DMS 273 treated with DMSO at 0.1 percent for 48 hours (cell line): ENCODE data around the gene CEBPA.
"Not testable (repeated sequence)": the region's sequence is repeated elsewhere in the genome, so short reads cannot be mapped to it uniquely, and the experiment has no call there.

Source experiments
- DNase-seq: peaks from one replicate; lab custom pipeline; 2025; lab: John Stamatoyannopoulos, UW

CEBPA gene

DNA sequence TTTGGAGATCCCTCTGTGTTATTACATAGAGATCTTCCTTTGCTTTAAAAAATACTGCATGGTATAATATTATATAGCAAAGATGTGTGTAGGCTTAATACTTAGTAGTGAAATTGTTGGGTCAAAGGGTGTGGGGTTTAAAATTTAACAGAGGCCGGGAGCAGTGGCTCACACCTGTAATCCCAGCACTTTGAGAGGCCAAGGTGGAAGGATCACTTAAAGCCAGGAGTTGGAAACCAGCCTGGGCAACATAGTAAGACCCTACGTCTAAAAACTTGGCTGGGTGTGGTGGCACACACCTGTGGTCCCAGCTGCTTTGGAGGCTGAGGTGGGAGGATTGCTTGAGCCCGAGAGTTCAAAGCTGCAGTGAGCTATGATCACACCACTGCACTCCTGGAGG, 22.3 kb upstream of the CEBPA start:
- no peak for DNase-seq

DNA sequence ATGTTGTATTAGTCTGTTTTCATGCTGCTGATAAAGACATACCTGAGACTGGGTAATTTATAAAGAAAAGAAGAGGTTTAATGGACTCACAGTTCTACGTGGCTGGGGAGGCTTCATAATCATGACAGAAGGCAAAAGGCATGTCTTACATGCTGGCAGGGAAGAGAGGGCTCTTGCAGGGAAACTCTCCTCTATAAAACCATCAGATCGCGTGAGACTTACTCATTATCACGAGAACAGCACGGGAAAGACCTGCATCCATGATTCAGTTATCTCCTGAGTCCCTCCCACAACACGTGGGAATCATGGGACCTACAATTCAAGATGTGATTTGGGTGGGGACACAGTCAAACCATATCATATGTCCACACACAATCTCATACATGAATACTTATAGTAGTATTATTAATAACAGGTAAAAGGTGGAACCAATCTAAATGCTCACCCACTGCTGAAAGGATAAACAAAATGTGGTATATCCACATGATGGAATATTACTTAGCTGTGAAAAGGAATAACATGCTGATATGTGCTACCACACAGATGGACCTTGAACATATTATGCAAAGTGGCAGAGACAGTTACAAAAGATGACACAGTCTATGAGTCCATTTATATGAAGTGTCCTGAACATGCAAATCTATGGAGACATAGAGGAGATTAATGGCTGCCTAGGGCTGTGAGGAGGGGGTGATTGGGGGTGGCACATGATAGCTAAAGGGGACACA, 20.9 kb upstream of the CEBPA start:
- DNase-seq, result no peak

DNA sequence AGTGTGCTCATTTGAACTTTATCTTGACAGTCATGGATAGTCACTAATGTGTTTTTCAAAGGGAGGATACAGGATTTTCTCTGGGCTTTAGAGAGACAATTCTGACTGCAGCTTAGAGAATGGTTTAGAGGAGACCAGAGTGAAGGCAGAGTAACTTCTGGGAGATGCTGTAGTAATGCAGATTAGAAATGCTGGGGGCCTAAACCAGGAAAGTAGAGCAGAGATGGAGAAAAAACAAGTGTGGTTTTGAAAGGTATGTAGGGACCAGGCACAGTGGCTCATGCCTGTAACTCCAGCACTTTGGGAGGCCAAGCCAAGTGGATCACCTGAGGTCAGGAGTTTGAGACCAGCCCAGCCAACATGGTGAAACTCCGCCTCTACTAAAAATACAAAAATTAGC, 18.3 kb upstream of the CEBPA start:
- no peak for DNase-seq

- DNase-seq, result not testable (repeated sequence)
These were observed 15.7 kb upstream of the CEBPA start for GRCh38 chr19:33317991-33318390.

- DNase-seq, result no peak
These were observed 15.2 kb upstream of the CEBPA start for GRCh38 chr19:33317517-33317916.

GRCh38 chr19:33316541-33317264, 14.4 kb upstream of the CEBPA start:
- no peak for DNase-seq

DNA sequence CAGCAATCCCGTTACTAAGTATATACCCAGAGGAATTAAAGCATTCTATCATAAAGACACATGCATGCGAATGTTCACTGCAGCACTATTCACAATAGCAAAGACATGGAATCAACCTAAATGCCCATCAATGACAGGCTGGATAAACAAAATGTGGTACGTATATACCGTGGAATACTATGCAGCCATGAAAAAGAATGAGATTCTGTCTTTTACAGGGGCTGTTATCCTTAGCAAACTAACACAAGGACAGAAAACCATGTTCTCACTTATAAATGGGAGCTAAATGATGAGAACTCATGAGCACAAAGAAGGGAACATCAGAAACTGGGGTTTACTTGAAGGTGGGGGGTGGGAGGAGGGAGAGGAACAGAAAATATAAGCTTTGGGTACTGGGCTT, 10.5 kb upstream of the CEBPA start:
- not testable (repeated sequence) for DNase-seq

DNA sequence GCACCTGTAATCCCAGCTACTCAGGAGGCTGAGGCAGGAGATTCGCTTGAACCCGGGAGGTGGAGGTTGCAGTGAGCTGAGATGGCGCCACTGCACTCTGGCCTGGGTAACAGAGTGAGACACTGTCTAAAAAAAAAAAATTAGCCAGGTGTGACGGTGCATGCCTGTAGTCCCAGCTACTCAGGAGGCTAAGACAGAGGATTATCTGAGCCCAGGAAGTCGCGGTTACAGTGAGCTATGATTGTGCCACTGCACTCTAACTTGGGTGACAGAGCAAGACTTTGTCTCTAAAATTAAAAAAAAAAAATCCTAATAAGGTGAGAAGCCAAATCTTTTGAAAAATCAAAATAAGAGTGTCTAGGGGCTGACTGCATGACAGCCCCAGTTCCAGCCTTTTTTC, 9.7 kb upstream of the CEBPA start:
- no peak for DNase-seq

- DNase-seq, result no peak
These were observed 9.0 kb upstream of the CEBPA start for GRCh38 chr19:33311326-33311682.

- DNase-seq, result no peak
These were observed 8.4 kb upstream of the CEBPA start for GRCh38 chr19:33310606-33311325.

DNA sequence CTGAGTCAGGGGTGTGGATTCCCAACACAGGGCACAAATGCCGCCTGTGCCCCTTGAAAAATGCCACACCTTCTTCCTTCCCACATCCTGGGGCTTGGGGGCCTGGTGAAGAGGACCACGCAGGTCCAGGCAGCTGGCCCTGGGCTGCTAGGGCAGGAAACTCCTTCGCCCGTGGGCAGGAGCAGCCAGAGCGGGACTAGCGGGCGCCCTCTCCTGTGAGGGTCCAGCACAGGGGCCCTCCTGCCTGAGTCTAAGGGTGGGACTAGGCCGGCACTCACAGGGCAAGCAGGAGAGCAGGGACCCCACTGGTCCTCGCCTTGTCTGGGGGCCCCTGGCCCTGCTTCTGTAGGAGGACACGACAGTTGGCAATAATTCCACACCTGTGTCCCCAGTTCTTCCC, 7.5 kb upstream of the CEBPA start:
- DNase-seq, result no peak

- no peak for DNase-seq
These were observed 4.8 kb upstream of the CEBPA start for GRCh38 chr19:33306853-33307792.

DNA sequence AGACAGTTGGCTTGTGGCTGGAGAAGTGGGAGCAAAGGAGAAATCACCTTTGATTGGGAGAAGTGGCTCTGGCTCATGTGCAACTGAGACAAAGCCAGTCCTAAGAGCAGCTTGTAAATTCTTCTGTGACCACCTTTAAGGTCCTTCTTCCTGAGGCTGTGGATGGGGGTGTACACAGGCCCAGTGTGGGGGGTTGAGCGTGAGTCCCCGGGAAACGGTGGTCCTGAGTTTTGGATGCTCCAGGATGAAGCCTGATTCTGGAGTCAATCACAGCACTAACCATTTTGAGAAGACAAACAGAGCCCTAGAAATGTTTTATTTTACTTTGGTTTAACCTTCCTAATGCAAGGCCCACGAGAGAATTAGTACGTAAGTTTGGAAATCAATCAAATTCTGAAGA, 3.9 kb upstream of the CEBPA start:
- no peak for DNase-seq

GRCh38 chr19:33304760-33305647, 2.7 kb upstream of the CEBPA start:
- DNase-seq, result no peak

DNA sequence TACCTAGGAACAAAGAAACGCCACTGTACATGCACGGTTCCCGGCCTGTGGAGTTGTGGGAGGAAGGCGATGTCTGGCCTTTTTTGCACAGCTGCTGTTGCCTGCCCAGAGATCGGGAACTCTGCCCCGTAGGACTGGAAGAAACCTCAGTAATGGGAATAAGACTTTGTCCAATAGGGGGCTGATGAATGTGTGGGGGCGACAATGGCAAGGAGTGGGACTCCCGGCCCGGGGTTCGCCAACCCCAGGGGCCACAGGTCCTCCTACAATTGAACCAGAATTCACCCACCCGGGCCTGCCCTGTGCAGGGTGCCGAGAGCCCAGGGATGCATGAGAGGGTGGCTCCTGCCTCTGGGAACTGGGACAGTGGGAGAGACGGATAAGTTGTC, 2.0 kb upstream of the CEBPA start:
- no peak for DNase-seq

- no peak for DNase-seq
These were observed 1.5 kb upstream of the CEBPA start for GRCh38 chr19:33303791-33304345.

- no peak for DNase-seq
These were observed 848 bp upstream of the CEBPA start for GRCh38 chr19:33302974-33303790.

DNA sequence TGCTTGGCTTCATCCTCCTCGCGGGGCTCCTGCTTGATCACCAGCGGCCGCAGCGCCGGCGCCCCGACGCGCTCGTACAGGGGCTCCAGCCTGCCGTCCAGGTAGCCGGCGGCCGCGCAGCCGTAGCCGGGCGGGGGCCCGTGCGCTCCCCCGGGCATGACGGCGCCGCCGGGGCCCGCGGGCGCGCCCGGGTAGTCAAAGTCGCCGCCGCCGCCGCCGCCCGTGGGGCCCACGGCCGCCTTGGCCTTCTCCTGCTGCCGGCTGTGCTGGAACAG, 497 bp downstream of the CEBPA start:
- no peak for DNase-seq

DNA sequence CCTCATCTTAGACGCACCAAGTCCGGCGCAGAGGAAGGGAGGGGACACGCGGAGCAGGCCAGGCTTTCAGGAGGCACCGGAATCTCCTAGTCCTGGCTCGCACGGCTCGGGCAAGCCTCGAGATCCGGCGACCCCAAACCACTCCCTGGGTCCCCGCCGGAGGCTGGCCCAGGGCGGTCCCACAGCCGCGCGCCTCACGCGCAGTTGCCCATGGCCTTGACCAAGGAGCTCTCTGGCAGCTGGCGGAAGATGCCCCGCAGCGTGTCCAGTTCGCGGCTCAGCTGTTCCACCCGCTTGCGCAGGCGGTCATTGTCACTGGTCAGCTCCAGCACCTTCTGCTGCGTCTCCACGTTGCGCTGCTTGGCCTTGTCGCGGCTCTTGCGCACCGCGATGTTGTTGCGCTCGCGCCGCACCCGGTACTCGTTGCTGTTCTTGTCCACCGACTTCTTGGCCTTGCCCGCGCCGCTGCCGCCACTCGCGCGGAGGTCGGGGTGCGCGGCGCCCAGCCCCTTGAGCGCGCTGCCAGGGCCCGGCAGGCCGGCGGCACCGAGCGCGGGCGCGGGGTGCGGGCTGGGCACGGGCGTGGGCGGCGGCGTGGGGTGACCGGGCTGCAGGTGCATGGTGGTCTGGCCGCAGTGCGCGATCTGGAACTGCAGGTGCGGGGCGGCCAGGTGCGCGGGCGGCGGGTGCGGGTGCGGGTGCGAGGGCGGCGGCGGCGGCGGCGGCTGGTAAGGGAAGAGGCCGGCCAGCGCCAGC, 1.0 kb downstream of the CEBPA start:
- no peak for DNase-seq

DNA sequence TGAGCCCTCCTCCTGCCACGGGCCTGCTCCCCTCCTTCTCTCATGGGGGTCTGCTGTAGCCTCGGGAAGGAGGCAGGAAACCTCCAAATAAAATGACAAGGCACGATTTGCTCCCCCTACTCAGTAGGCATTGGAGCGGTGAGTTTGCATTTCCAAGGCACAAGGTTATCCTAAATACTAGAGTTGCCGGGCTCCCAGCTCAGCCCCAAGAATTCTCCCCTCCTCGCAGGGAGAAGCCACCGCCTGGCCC, 1.5 kb downstream of the CEBPA start:
- DNase-seq, result no peak
